SK-N-SH (cell line): Measurements from ENCODE around the gene UBE2R2. TPM values are rescaled to one million over a fixed set of nuclear protein-coding genes. Genes with fewer than 3 reads are reported as not detected.
A peak's percentile ranks its signal among the peaks of the same experiment; 100 is the strongest.

Experiments
- CTCF ChIA-PET: fragments of 300-600, 350-600 bp; formaldehyde crosslinking; extraction: SDS; loops from one replicate; lab custom pipeline; 2021; lab: Yijun Ruan, JAX
- POLR2A ChIA-PET: fragments of 350-600 bp; sonication (Branson Sonifier 250); formaldehyde crosslinking; extraction: SDS; loops from one replicate; lab custom pipeline; 2020; ENCODE audit warnings: antibody characterized with exemption, inconsistent platforms; lab: Yijun Ruan, JAX
- DNase-seq: peaks from one replicate; pipeline ENCODE4 v3.0.0; 2012
- H2AFZ ChIP-seq: fragments of 200-600 bp; sonication (generic); 2 replicates; pipeline ENCODE4 v1.8.1; 2016; ENCODE audit warnings: antibody characterized with exemption, mild to moderate bottlenecking, low read depth
- H3F3A ChIP-seq: fragments of 200-600 bp; sonication (generic); replicated peaks from 2 replicates; pipeline ENCODE3; 2016; ENCODE audit warnings: antibody characterized with exemption, mild to moderate bottlenecking; ENCODE audit not compliant: insufficient read depth
- H3K27ac ChIP-seq, 2 experiments: fragments of 200-500 bp in 1 of 2; fragments of 200-600 bp in 1 of 2; sonication (Bioruptor generic) in 1 of 2; sonication (generic), shearing (Covaris generic) in 1 of 2; 2 replicates each; pipeline versions ENCODE4 v1.5.1 to v1.6.1; 2014 to 2016; ENCODE audit warnings: low read depth in 2 of 2, inconsistent platforms in 1 of 2, low read length in 1 of 2, mild to moderate bottlenecking in 1 of 2, mixed read lengths in 1 of 2
- H3K27me3 ChIP-seq: fragments of 200-600 bp; sonication (generic), shearing (Covaris generic); 2 replicates; pipeline ENCODE4 v1.6.1; 2016; ENCODE audit warnings: mixed run types; ENCODE audit not compliant: insufficient read depth
- H3K36me3 ChIP-seq, 2 experiments: fragments of 200-500 bp in 1 of 2; fragments of 200-600 bp in 1 of 2; sonication (Bioruptor generic) in 1 of 2; sonication (generic) in 1 of 2; replicated peaks in 1 of 2; 2 replicates each; pipeline versions ENCODE3 to v1.5.1; 2014 to 2016; ENCODE audit warnings: low read length in 1 of 2, mild to moderate bottlenecking in 1 of 2; ENCODE audit not compliant: insufficient read depth in 2 of 2, control insufficient read depth in 1 of 2
- H3K4me1 ChIP-seq, 2 experiments: fragments of 200-500 bp in 1 of 2; fragments of 200-600 bp in 1 of 2; sonication (Bioruptor generic) in 1 of 2; sonication (generic), shearing (Covaris generic) in 1 of 2; 2 replicates each; pipeline versions ENCODE4 v1.5.1 to v1.6.1; 2014 to 2016; ENCODE audit warnings: low read depth in 1 of 2, low read length in 1 of 2, mixed run types in 1 of 2; ENCODE audit not compliant: insufficient read depth in 2 of 2, control insufficient read depth in 1 of 2
- H3K4me2 ChIP-seq: fragments of 200-600 bp; sonication (generic), shearing (Covaris generic); 2 replicates; pipeline ENCODE4 v1.6.1; 2017; ENCODE audit warnings: mixed run types
- H3K4me3 ChIP-seq, 2 experiments: fragments of 200-500 bp in 1 of 2; fragments of 200-600 bp in 1 of 2; sonication (Bioruptor generic) in 1 of 2; sonication (generic), shearing (Covaris generic) in 1 of 2; 2 replicates each; pipeline versions ENCODE4 v1.5.1 to v1.8.1; 2014 to 2016; ENCODE audit warnings: low read depth in 2 of 2, inconsistent platforms in 1 of 2, low read length in 1 of 2, mild to moderate bottlenecking in 1 of 2, mixed read lengths in 1 of 2, moderate library complexity in 1 of 2
- H3K79me2 ChIP-seq: fragments of 200-600 bp; sonication (generic); 2 replicates; pipeline ENCODE4 v1.8.1; 2017; ENCODE audit warnings: mild to moderate bottlenecking; ENCODE audit not compliant: insufficient read depth
- H3K9ac ChIP-seq: fragments of 200-600 bp; sonication (generic); 2 replicates; pipeline ENCODE4 v1.6.1; 2017; ENCODE audit warnings: mixed run types
- H3K9me2 ChIP-seq: fragments of 200-600 bp; sonication (generic); 2 replicates; pipeline ENCODE4 v1.6.1; 2017; ENCODE audit warnings: mixed run types
- H3K9me3 ChIP-seq: fragments of 200-600 bp; sonication (generic); 2 replicates; pipeline ENCODE4 v1.6.1; 2017; ENCODE audit warnings: mixed run types, mild to moderate bottlenecking, moderate library complexity
- H4K20me1 ChIP-seq: fragments of 200-600 bp; sonication (generic); 2 replicates; pipeline ENCODE4 v1.6.1; 2017; ENCODE audit warnings: mild to moderate bottlenecking, mixed run types; ENCODE audit not compliant: insufficient read depth
- CTCF ChIP-seq: fragments of 200-600 bp; sonication (generic); IDR thresholded peaks from 2 replicates; pipeline ENCODE4 v1.6.1; 2017; ENCODE audit warnings: antibody characterized with exemption, mild to moderate bottlenecking, moderate library complexity
- FOSL2 ChIP-seq: IDR thresholded peaks from 2 replicates; pipeline ENCODE4 v1.4.0; 2012; ENCODE audit warnings: low read depth, mild to moderate bottlenecking, moderate library complexity, borderline replicate concordance
- MAX ChIP-seq: IDR thresholded peaks from 2 replicates; pipeline ENCODE4 v1.4.0; 2012; ENCODE audit warnings: low read depth
- MEF2A ChIP-seq: IDR thresholded peaks from 2 replicates; pipeline ENCODE4 v1.4.0; 2012; ENCODE audit warnings: low read depth, borderline replicate concordance
- MXI1 ChIP-seq: IDR thresholded peaks from 2 replicates; pipeline ENCODE4 v1.6.1; 2012; ENCODE audit warnings: mild to moderate bottlenecking, low read depth, low read length, improper control_type of control experiment
- POLR2AphosphoS5 ChIP-seq: IDR thresholded peaks from 2 replicates; pipeline ENCODE4 v1.6.1; 2012; ENCODE audit warnings: low read depth, low read length
- RFX5 ChIP-seq: IDR thresholded peaks from 2 replicates; pipeline ENCODE4 v1.6.1; 2012; ENCODE audit warnings: mild to moderate bottlenecking, improper control_type of control experiment, low read length
- TAF1 ChIP-seq: IDR thresholded peaks from 2 replicates; pipeline ENCODE4 v1.6.1; 2012; ENCODE audit warnings: low read depth, mild to moderate bottlenecking, low read length, moderate library complexity, borderline replicate concordance
- TCF12 ChIP-seq: IDR thresholded peaks from 2 replicates; pipeline ENCODE4 v1.4.0; 2012
- ZBTB33 ChIP-seq: IDR thresholded peaks from 2 replicates; pipeline ENCODE4 v1.4.0; 2012; ENCODE audit warnings: low read depth, borderline replicate concordance
- WGBS: methylation state at CpG from one replicate; pipeline ENCODE4 v1.1.6; 2017; ENCODE audit warnings: low lambda C conversion rate; 5-methylcytosine and 5-hydroxymethylcytosine counted together
- polyA plus RNA-seq, 3 experiments: library from polyadenylated mRNA; depleted of rRNA; stranded (reverse); fragments of >200 nt; gene quantifications; 2 replicates each; pipeline ENCODE4 v1.2.3, GENCODE V29; 2012

UBE2R2 gene
- polyA plus RNA-seq, 1 of the 3 experiments (the other 2 are of a cell fraction): 19.7 TPM

GRCh38 chr9:33782395-33783152 lies 34.4 kb upstream of the UBE2R2 start:
- peaks cover 3 to 7% of the 10 kb centered on the region in 2 experiments; a peak in 3 of 4 replicates for H3K4me1 ChIP-seq
- H3K27me3 ChIP-seq: no peaks in the 10 kb centered on the region
- H3K9me3 ChIP-seq: no peaks in the 10 kb centered on the region
- ChIA-PET POLR2A (no interaction called here), CTCF (interaction anchor here (1.0 to 2.0 kb wide), 2 partner anchors 44 to 60 kb away, joined by 4 to 7 read pairs; no protein-coding TSS in a partner anchor)
- H3K79me2 ChIP-seq: no peaks in the 10 kb centered on the region
- DNase-seq: no peak
- H3F3A ChIP-seq: peaks cover 16% of the 10 kb centered on the region
- no peak overlapping the region for H3K4me2 ChIP-seq
- 71% methylated on average over 4 of the region's 4 CpGs for WGBS
- no peaks in the 10 kb centered on the region for H3K9me2 ChIP-seq
- H3K36me3 ChIP-seq: no peaks in the 10 kb centered on the region
- no peaks in the 10 kb centered on the region for H4K20me1 ChIP-seq
- no peak for TF ChIP-seq MXI1
- peak; percentile 27; the same call in 1 of the 2 replicates for TF ChIP-seq TCF12
- TF ChIP-seq RFX5: no peak
- no peak overlapping the region for H3K27ac ChIP-seq
- no peak overlapping the region for H3K9ac ChIP-seq
- no peak overlapping the region for H2AFZ ChIP-seq
- H3K4me3 ChIP-seq: no peak overlapping the region

GRCh38 chr9:33785914-33786313 lies 31.0 kb upstream of the UBE2R2 start:
- Histone ChIP-seq H3K9me2 (no peaks in the 10 kb centered on the region), H3K4me2 (no peak overlapping the region), H3K79me2 (no peaks in the 10 kb centered on the region), H3K4me3 (no peak overlapping the region), H3K4me1 (peaks cover 0 to 3% of the 10 kb centered on the region in 2 experiments; a peak in 2 of 4 replicates), H3K27ac (no peak overlapping the region), H3K9me3 (no peaks in the 10 kb centered on the region), H3K9ac (no peak overlapping the region), H3K27me3 (no peaks in the 10 kb centered on the region), H4K20me1 (no peaks in the 10 kb centered on the region), H3K36me3 (no peaks in the 10 kb centered on the region), H2AFZ (no peak overlapping the region), H3F3A (no peaks in the 10 kb centered on the region)
- TF ChIP-seq POLR2AphosphoS5 (no peak), CTCF (peak; percentile 26; the same call in 1 of the 2 replicates), MAX (no peak), ZBTB33 (no peak), MEF2A (no peak), TAF1 (no peak), FOSL2 (no peak)
- 88% methylated on average over 5 of the region's 5 CpGs for whole genome bisulfite sequencing
- no peak for DNase-seq
- CTCF ChIA-PET: no interaction called here
- POLR2A ChIA-PET: no interaction called here
